Keratinocyte (primary cell): ENCODE data around the gene PHLDA3. TPM values are rescaled to one million over a fixed set of nuclear protein-coding genes. Genes with fewer than 3 reads are reported as not detected.

ENCODE experiments used
- DNase-seq: peaks from one replicate; pipeline ENCODE4 v3.0.0-alpha.2; 2011; ENCODE audit warnings: low read depth, missing footprints, low spot score
- FAIRE-seq: peaks from 2 replicates; lab custom pipeline; 2011; peaks lifted over from hg19 to GRCh38; lab: Jason Lieb, UNC
- H2AFZ ChIP-seq: 2 replicates; pipeline ENCODE4 v1.6.0; 2012; ENCODE audit warnings: low read length, control low read depth, inconsistent platforms; ENCODE audit not compliant: control insufficient read depth
- H3K27ac ChIP-seq: 2 replicates; pipeline ENCODE4 v1.5.1; 2011; ENCODE audit warnings: low read length; ENCODE audit not compliant: control insufficient read depth, insufficient read depth
- H3K27me3 ChIP-seq: 3 replicates; pipeline ENCODE4 v1.6.0; 2011; ENCODE audit warnings: low read length; ENCODE audit not compliant: control insufficient read depth, insufficient read depth; ENCODE audit errors: extremely low read depth
- H3K36me3 ChIP-seq, 2 experiments: 2 replicates in 1 of 2; 3 replicates in 1 of 2; pipeline ENCODE4 v1.5.1; 2011; ENCODE audit warnings: low read length in 2 of 2, mild to moderate bottlenecking in 1 of 2; ENCODE audit not compliant: control insufficient read depth in 2 of 2, insufficient read depth in 2 of 2; ENCODE audit errors: extremely low read depth in 1 of 2
- H3K4me1 ChIP-seq: 3 replicates; pipeline ENCODE4 v1.5.1; 2011; ENCODE audit warnings: low read length; ENCODE audit not compliant: control insufficient read depth, insufficient read depth; ENCODE audit errors: extremely low read depth
- H3K4me2 ChIP-seq: 3 replicates; pipeline ENCODE4 v1.6.0; 2011; ENCODE audit warnings: low read depth, low read length; ENCODE audit not compliant: control insufficient read depth, insufficient read depth; ENCODE audit errors: extremely low read depth
- H3K4me3 ChIP-seq, 3 experiments: fragments of 200-600 bp in 1 of 3; sonication (generic) in 1 of 3; 2 replicates in 2 of 3; 3 replicates in 1 of 3; pipeline ENCODE4 v1.5.1; 2011 to 2016; ENCODE audit warnings: low read length in 3 of 3, mild to moderate bottlenecking in 3 of 3, control low read depth in 2 of 3, inconsistent platforms in 1 of 3, low read depth in 1 of 3, mixed read lengths in 1 of 3, mixed run types in 1 of 3, moderate library complexity in 1 of 3; ENCODE audit not compliant: control insufficient read depth in 2 of 3, insufficient read depth in 2 of 3; ENCODE audit errors: extremely low read depth in 1 of 3
- H3K79me2 ChIP-seq: 2 replicates; pipeline ENCODE4 v1.6.0; 2012; ENCODE audit warnings: low read length; ENCODE audit not compliant: control insufficient read depth, insufficient read depth
- H3K9ac ChIP-seq: 3 replicates; pipeline ENCODE4 v1.6.0; 2011; ENCODE audit warnings: low read length; ENCODE audit not compliant: control insufficient read depth, insufficient read depth; ENCODE audit errors: extremely low read depth
- H3K9me1 ChIP-seq: 3 replicates; pipeline ENCODE4 v1.6.0; 2011; ENCODE audit warnings: low read length; ENCODE audit not compliant: control insufficient read depth, insufficient read depth; ENCODE audit errors: extremely low read depth
- H3K9me3 ChIP-seq: 2 replicates; pipeline ENCODE4 v1.5.1; 2012; ENCODE audit warnings: low read depth, low read length; ENCODE audit not compliant: control insufficient read depth
- H4K20me1 ChIP-seq: 3 replicates; pipeline ENCODE4 v1.6.0; 2011; ENCODE audit warnings: low read length; ENCODE audit not compliant: control insufficient read depth, insufficient read depth; ENCODE audit errors: extremely low read depth
- CTCF ChIP-seq, 3 experiments: IDR thresholded peaks in 1 of 3; conservative IDR thresholded peaks in 1 of 3; optimal IDR thresholded peaks in 1 of 3; 2 replicates in 2 of 3; 3 replicates in 1 of 3; pipeline versions ENCODE3 to v1.5.1; 2011; ENCODE audit warnings: low read length in 3 of 3, mild to moderate bottlenecking in 3 of 3, moderate library complexity in 2 of 3, control low read depth in 1 of 3, inconsistent platforms in 1 of 3; ENCODE audit not compliant: insufficient read depth in 2 of 3; ENCODE audit errors: extremely low read depth in 1 of 3
- EZH2 ChIP-seq: IDR thresholded peaks from one replicate; pipeline ENCODE4 v1.6.1; 2012; ENCODE audit warnings: inconsistent platforms, mild to moderate bottlenecking, low read length, moderate library complexity
- dilution Hi-C: fragments of 300-500 bp; cut with MboI; formaldehyde crosslinking; loops from one replicate; pipeline ENCODE4 v1.7.0; 2020; ENCODE audit warnings: low sequenced_read_pairs; ENCODE audit not compliant: extremely low pct_ligation_motif_present
- polyA plus RNA-seq, 5 experiments: library from polyadenylated mRNA; depleted of rRNA in 3 of 5; stranded (reverse) in 3 of 5; stranded (forward) in 1 of 5; unstranded in 1 of 5; fragments of >200 nt; gene quantifications; 1 replicate in 1 of 5; 2 replicates in 3 of 5; 3 replicates in 1 of 5; pipeline versions ENCODE4 v1.2.1 to v1.2.3, GENCODE V29; 2011 to 2012; ENCODE audit warnings: missing spikeins in 2 of 5, low read depth in 1 of 5, low replicate concordance in 1 of 5

PHLDA3 gene
- polyA plus RNA-seq, 1 donor (not counting 4 experiments of a cell fraction or from before 2014, with no cell fraction given) = 48.2 TPM

DNA sequence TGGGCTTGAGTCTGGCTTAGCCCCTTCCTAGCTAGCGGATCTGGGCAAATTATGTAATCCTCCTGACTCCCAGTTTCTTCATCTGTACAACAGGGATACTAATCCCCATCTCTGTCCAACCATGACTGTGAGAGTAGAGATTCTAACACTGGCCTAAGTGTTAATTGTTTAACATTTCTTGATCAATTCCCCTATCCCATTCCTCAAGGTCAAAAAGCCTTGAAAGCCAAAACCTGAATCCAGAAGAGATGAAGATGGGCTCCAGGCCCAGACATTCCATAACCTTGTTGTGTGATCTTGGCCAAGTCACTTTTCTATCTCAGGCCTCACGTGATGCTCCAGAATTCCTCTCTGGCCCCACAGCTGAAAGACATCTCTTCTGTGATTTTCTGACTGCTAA lies 18.8 kb upstream of the PHLDA3 start:
- Histone ChIP-seq H3K4me1 (peaks cover 20% of the 10 kb centered on the region), H3K79me2 (no peaks in the 10 kb centered on the region), H2AFZ (no peak overlapping the region), H3K4me2 (no peak overlapping the region), H4K20me1 (peaks cover 2% of the 10 kb centered on the region), H3K4me3 (no peak overlapping the region), H3K9ac (no peak overlapping the region), H3K9me1 (no peaks in the 10 kb centered on the region), H3K9me3 (no peaks in the 10 kb centered on the region), H3K27ac (no peak overlapping the region), H3K36me3 (peaks cover 30 to 39% of the 10 kb centered on the region in 2 experiments), H3K27me3 (no peaks in the 10 kb centered on the region)
- FAIRE-seq (no peak), DNase-seq (no peak)
- dilution Hi-C loops = no loop called here
- no peak for TF ChIP-seq CTCF (optimal IDR thresholded peaks at IDR 0.05 in 1 of 3, IDR thresholded peaks at IDR 0.05 in 1 of 3, conservative IDR thresholded peaks at IDR 0.05 in 1 of 3; ENCODE audit: extremely low read depth in 1 of 3, insufficient read depth in 2 of 3, low read length in 3 of 3)
- TF ChIP-seq EZH2 = no peak

DNA sequence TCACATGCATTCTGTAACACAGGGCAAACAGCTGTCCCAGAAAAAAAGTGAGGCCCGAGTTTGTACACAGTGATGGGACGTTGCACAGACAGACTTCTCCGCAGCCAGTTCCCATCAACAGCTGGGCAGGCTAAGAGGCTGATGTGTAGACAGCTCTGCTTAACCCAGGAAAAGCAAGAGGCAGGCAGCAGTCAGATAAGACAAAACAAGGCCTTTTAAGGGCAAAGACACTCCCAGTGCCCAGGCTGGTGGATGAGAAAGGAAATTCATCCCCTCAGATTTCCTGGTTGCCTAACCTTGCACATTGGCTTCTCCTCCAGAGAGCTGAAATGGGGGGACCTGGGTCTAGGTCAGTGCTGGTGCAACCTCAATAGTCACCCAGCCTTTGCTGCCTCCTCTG lies 17.2 kb upstream of the PHLDA3 start:
- no peak overlapping the region for H3K4me3 ChIP-seq
- H4K20me1 ChIP-seq = peaks cover 2% of the 10 kb centered on the region
- H3K4me1 ChIP-seq = peaks cover 30% of the 10 kb centered on the region
- no peak overlapping the region for H3K4me2 ChIP-seq
- TF ChIP-seq CTCF (optimal IDR thresholded peaks at IDR 0.05 in 1 of 3, IDR thresholded peaks at IDR 0.05 in 1 of 3, conservative IDR thresholded peaks at IDR 0.05 in 1 of 3; ENCODE audit: extremely low read depth in 1 of 3, insufficient read depth in 2 of 3, low read length in 3 of 3) (no peak), EZH2 (no peak)
- DNase-seq (no peak), FAIRE-seq (no peak)
- H3K9me1 ChIP-seq = no peaks in the 10 kb centered on the region
- no peak overlapping the region for H3K27ac ChIP-seq
- H3K36me3 ChIP-seq = peaks cover 25 to 39% of the 10 kb centered on the region in 2 experiments
- H2AFZ ChIP-seq = no peak overlapping the region
- no peaks in the 10 kb centered on the region for H3K79me2 ChIP-seq
- H3K9me3 ChIP-seq = no peaks in the 10 kb centered on the region
- dilution Hi-C loops = no loop called here
- no peaks in the 10 kb centered on the region for H3K27me3 ChIP-seq
- no peak overlapping the region for H3K9ac ChIP-seq
